Esophagus (tissue), 2 donors: ENCODE data around the gene DPM1. TPM values are rescaled to one million over a fixed set of nuclear protein-coding genes. Genes with fewer than 3 reads are reported as not detected.

Source experiments
- H3K27ac ChIP-seq, 2 donors: one replicate each; pipeline ENCODE4 v1.5.1; 2013; ENCODE audit warnings: low read depth in 2 of 2, mild to moderate bottlenecking in 2 of 2, inconsistent platforms in 1 of 2, low read length in 1 of 2, moderate library complexity in 1 of 2
- H3K27me3 ChIP-seq, 2 donors: one replicate each; pipeline ENCODE4 v1.6.1; 2013; ENCODE audit warnings: low read length in 2 of 2, control low read depth in 1 of 2, mild to moderate bottlenecking in 1 of 2; ENCODE audit not compliant: insufficient read depth in 2 of 2, control insufficient read depth in 1 of 2
- H3K36me3 ChIP-seq, 2 donors: one replicate each; pipeline ENCODE4 v1.6.1; 2013; ENCODE audit warnings: low read length in 1 of 2; ENCODE audit not compliant: control insufficient read depth in 2 of 2, insufficient read depth in 2 of 2
- H3K4me1 ChIP-seq, 2 donors: one replicate each; pipeline ENCODE4 v1.6.1; 2013; ENCODE audit warnings: low read length in 1 of 2; ENCODE audit not compliant: control insufficient read depth in 2 of 2, insufficient read depth in 2 of 2
- H3K4me3 ChIP-seq, 2 donors: one replicate each; pipeline ENCODE4 v1.5.1; 2013; ENCODE audit warnings: low read length in 2 of 2, mild to moderate bottlenecking in 2 of 2, low read depth in 1 of 2, moderate library complexity in 1 of 2
- H3K9me3 ChIP-seq, 2 donors: one replicate each; pipeline ENCODE4 v1.6.1; 2013; ENCODE audit warnings: mild to moderate bottlenecking in 2 of 2, low read depth in 1 of 2, low read length in 1 of 2, moderate library complexity in 1 of 2; ENCODE audit not compliant: control insufficient read depth in 2 of 2, insufficient read depth in 1 of 2
- WGBS, 2 donors: extraction: QIAGEN DNeasy Blood & Tissue Kit; methylation state at CpG; one replicate each; pipeline ENCODE4 v1.1.7; 2013; 5-methylcytosine and 5-hydroxymethylcytosine counted together
- polyA plus RNA-seq, 2 donors: library from polyadenylated mRNA; stranded (reverse); fragments of 200-250 nt; gene quantifications; one replicate each; pipeline ENCODE4 v1.2.3, GENCODE V29; 2013
- donor health status: healthy with polysubstance abuse.
- donor health status: Bipolar disorder and iron deficiency.

DPM1 gene
- polyA plus RNA-seq, 2 donors: 20.7 to 55.8 TPM

DNA sequence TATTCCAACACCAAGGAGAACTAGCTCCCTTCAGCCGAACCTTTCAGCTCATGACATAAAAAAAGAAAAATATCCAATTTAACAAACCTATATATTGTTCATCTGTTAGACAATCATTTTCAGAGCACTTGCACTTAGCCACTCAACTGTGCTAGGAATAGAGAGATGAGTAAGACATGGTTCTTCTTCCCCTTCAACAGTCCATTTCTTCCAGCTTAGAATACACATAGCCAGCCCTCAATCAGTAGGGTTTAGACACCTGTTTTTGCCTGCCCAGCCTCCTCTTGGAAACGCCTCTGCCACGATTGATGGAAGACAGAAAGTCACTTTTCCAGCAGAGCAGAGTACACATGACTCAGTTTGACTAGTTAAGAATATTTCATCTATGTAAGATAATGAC lies 48.9 kb downstream of the DPM1 start:
- no peaks in the 10 kb centered on the region for H3K36me3 ChIP-seq
- H3K9me3 ChIP-seq: no peaks in the 10 kb centered on the region
- H3K27ac ChIP-seq: no peak overlapping the region
- H3K4me3 ChIP-seq: no peak overlapping the region
- no peaks in the 10 kb centered on the region for H3K4me1 ChIP-seq
- 73 to 84% methylated on average over 3 of the region's 3 CpGs for WGBS, 2 donors
- no peaks in the 10 kb centered on the region for H3K27me3 ChIP-seq

GRCh38 chr20:50904067-50904570 lies 54.2 kb downstream of the DPM1 start:
- 54 to 70% methylated on average over 6 of the region's 6 CpGs for WGBS, 2 donors

GRCh38 chr20:50903353-50904051 lies 54.8 kb downstream of the DPM1 start:
- WGBS, 2 donors: 69 to 75% methylated on average over 8 of the region's 8 CpGs
- Histone ChIP-seq H3K27me3 (no peaks in the 10 kb centered on the region), H3K36me3 (peaks cover 0 to 8% of the 10 kb centered on the region in 2 donors), H3K4me3 (no peak overlapping the region), H3K9me3 (no peaks in the 10 kb centered on the region), H3K27ac (no peak overlapping the region), H3K4me1 (peaks cover 0 to 2% of the 10 kb centered on the region in 2 donors)

More at GRCh38 chr20:50904067-50904570, 54.2 kb downstream of the DPM1 start:
- no peak overlapping the region for H3K27ac ChIP-seq
- no peaks in the 10 kb centered on the region for H3K27me3 ChIP-seq
- no peaks in the 10 kb centered on the region for H3K9me3 ChIP-seq
- H3K4me3 ChIP-seq: no peak overlapping the region
- H3K4me1 ChIP-seq: peaks cover 0 to 2% of the 10 kb centered on the region in 2 donors
- peaks cover 0 to 8% of the 10 kb centered on the region in 2 donors for H3K36me3 ChIP-seq

- no peaks in the 10 kb centered on the region for H3K27me3 ChIP-seq
- no peaks in the 10 kb centered on the region for H3K9me3 ChIP-seq
- peaks cover 4 to 8% of the 10 kb centered on the region in 2 donors for H3K36me3 ChIP-seq
- no peak overlapping the region for H3K27ac ChIP-seq
- no peak overlapping the region for H3K4me3 ChIP-seq
- 90 to 95% methylated on average over 1 of the region's 1 CpG for WGBS, 2 donors
- H3K4me1 ChIP-seq: peaks cover 0 to 2% of the 10 kb centered on the region in 2 donors
Measured at GRCh38 chr20:50901301-50901700, 57.0 kb downstream of the DPM1 start.

GRCh38 chr20:50900261-50900660 lies 58.1 kb downstream of the DPM1 start:
- Histone ChIP-seq H3K27ac (no peak overlapping the region), H3K4me3 (no peak overlapping the region), H3K4me1 (peaks cover 0 to 2% of the 10 kb centered on the region in 2 donors), H3K27me3 (no peaks in the 10 kb centered on the region), H3K36me3 (peaks cover 4 to 8% of the 10 kb centered on the region in 2 donors), H3K9me3 (no peaks in the 10 kb centered on the region)
- 95 to 96% methylated on average over 7 of the region's 7 CpGs for WGBS, 2 donors

- no peak overlapping the region for H3K27ac ChIP-seq
- H3K4me1 ChIP-seq: no peaks in the 10 kb centered on the region
- H3K27me3 ChIP-seq: no peaks in the 10 kb centered on the region
- no peak overlapping the region for H3K4me3 ChIP-seq
- no peaks in the 10 kb centered on the region for H3K9me3 ChIP-seq
- 88 to 91% methylated on average over 1 of the region's 1 CpG for WGBS, 2 donors
- H3K36me3 ChIP-seq: peaks cover 8 to 14% of the 10 kb centered on the region in 2 donors
Measured at GRCh38 chr20:50898475-50898874, 59.9 kb downstream of the DPM1 start.

DNA sequence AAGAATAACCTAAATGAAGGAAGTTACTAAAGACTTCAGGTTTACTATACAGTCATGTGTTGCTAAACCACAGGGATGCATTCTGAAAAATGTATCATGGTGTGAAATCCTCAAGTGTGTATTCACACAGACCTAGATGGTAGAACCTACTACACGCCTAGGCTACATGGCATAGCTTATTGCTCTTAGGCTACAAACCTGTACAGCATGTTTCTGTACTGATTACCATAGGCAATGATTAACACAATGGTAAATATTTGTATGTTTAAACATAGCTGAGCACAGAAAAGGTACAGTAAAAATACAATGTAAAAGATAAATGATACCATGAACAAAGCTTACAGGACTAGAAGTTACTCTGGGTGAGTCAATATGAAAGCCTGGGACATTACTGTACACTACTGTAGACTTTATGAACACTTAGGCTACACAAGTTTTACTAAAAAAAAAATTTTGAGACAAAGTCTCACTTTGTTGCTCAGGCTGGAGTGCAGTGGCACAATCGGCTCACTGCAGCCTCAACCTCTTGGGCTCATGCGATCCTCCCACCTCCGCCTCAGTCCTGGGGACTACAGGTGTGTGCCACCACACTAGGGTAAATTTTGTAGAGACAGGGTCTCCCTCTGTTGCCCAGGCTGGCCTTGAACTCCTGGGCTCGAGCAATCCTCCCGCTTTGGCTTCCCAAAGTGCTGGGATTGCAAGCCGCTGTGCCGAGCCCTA lies 63.1 kb downstream of the DPM1 start:
- Histone ChIP-seq H3K27me3 (no peaks in the 10 kb centered on the region), H3K9me3 (no peaks in the 10 kb centered on the region), H3K36me3 (peaks cover 10 to 19% of the 10 kb centered on the region in 2 donors), H3K27ac (no peak overlapping the region), H3K4me1 (no peaks in the 10 kb centered on the region), H3K4me3 (no peak overlapping the region)
- 82 to 89% methylated on average over 8 of the region's 8 CpGs for WGBS, 2 donors

- WGBS, 2 donors: 95 to 96% methylated on average over 7 of the region's 7 CpGs
- no peaks in the 10 kb centered on the region for H3K4me1 ChIP-seq
- peaks cover 13 to 17% of the 10 kb centered on the region in 2 donors for H3K36me3 ChIP-seq
Measured at GRCh38 chr20:50893620-50894019, 64.7 kb downstream of the DPM1 start.

GRCh38 chr20:50892394-50892793 lies 65.9 kb downstream of the DPM1 start:
- Histone ChIP-seq H3K9me3 (no peaks in the 10 kb centered on the region), H3K27ac (no peak overlapping the region), H3K27me3 (no peaks in the 10 kb centered on the region), H3K4me3 (no peak overlapping the region), H3K36me3 (peaks cover 9 to 17% of the 10 kb centered on the region in 2 donors), H3K4me1 (no peaks in the 10 kb centered on the region)
- 85 to 88% methylated on average over 8 of the region's 8 CpGs for WGBS, 2 donors

More at GRCh38 chr20:50893620-50894019, 64.7 kb downstream of the DPM1 start:
- no peak overlapping the region for H3K27ac ChIP-seq
- no peak overlapping the region for H3K4me3 ChIP-seq
- no peaks in the 10 kb centered on the region for H3K9me3 ChIP-seq
- H3K27me3 ChIP-seq: no peaks in the 10 kb centered on the region
